H1 (cell line): ENCODE data around the gene IL19. TPM values are rescaled to one million over a fixed set of nuclear protein-coding genes. Genes with fewer than 3 reads are reported as not detected.

Source experiments
- polyA plus RNA-seq, 7 experiments: library from polyadenylated mRNA; depleted of rRNA in 3 of 7; stranded (reverse) in 5 of 7; unstranded in 2 of 7; fragments of >200 nt in 5 of 7; fragments of 200-250 nt in 2 of 7; gene quantifications; 1 replicate in 5 of 7; 2 replicates in 1 of 7; 4 replicates in 1 of 7; pipeline versions ENCODE4 v1.2.1 to v1.2.3, GENCODE V29; 2011 to 2013; ENCODE audit warnings: missing spikeins in 2 of 7, mixed read lengths in 2 of 7
- total RNA-seq: library from RNA; stranded (reverse); fragmentation: NEBNext Ultra II Directional; extraction: Animal tissue kit (Norgen Biotek cat#: 25700); gene quantifications from 2 replicates; pipeline ENCODE4 v1.2.1, GENCODE V29; 2021
- TF ChIP-seq, protein P1 (sequence below): fragments of 300-600 bp; sonication (generic); IDR thresholded peaks from 2 replicates; pipeline ENCODE4 v1.7.1; 2012; ENCODE audit warnings: low read length, moderate library complexity, mild to moderate bottlenecking, inconsistent platforms; ENCODE audit not compliant: insufficient replicate concordance

Gene IL19
- total and polyA plus RNA-seq, 2 of the 8 experiments (the other 6 are each of a cell fraction or from before 2014, with no cell fraction given): not detected

GRCh38 chr1:206887701-206888100, 117.1 kb downstream of the IL19 start (continued):
- TF ChIP-seq, protein P1, sequence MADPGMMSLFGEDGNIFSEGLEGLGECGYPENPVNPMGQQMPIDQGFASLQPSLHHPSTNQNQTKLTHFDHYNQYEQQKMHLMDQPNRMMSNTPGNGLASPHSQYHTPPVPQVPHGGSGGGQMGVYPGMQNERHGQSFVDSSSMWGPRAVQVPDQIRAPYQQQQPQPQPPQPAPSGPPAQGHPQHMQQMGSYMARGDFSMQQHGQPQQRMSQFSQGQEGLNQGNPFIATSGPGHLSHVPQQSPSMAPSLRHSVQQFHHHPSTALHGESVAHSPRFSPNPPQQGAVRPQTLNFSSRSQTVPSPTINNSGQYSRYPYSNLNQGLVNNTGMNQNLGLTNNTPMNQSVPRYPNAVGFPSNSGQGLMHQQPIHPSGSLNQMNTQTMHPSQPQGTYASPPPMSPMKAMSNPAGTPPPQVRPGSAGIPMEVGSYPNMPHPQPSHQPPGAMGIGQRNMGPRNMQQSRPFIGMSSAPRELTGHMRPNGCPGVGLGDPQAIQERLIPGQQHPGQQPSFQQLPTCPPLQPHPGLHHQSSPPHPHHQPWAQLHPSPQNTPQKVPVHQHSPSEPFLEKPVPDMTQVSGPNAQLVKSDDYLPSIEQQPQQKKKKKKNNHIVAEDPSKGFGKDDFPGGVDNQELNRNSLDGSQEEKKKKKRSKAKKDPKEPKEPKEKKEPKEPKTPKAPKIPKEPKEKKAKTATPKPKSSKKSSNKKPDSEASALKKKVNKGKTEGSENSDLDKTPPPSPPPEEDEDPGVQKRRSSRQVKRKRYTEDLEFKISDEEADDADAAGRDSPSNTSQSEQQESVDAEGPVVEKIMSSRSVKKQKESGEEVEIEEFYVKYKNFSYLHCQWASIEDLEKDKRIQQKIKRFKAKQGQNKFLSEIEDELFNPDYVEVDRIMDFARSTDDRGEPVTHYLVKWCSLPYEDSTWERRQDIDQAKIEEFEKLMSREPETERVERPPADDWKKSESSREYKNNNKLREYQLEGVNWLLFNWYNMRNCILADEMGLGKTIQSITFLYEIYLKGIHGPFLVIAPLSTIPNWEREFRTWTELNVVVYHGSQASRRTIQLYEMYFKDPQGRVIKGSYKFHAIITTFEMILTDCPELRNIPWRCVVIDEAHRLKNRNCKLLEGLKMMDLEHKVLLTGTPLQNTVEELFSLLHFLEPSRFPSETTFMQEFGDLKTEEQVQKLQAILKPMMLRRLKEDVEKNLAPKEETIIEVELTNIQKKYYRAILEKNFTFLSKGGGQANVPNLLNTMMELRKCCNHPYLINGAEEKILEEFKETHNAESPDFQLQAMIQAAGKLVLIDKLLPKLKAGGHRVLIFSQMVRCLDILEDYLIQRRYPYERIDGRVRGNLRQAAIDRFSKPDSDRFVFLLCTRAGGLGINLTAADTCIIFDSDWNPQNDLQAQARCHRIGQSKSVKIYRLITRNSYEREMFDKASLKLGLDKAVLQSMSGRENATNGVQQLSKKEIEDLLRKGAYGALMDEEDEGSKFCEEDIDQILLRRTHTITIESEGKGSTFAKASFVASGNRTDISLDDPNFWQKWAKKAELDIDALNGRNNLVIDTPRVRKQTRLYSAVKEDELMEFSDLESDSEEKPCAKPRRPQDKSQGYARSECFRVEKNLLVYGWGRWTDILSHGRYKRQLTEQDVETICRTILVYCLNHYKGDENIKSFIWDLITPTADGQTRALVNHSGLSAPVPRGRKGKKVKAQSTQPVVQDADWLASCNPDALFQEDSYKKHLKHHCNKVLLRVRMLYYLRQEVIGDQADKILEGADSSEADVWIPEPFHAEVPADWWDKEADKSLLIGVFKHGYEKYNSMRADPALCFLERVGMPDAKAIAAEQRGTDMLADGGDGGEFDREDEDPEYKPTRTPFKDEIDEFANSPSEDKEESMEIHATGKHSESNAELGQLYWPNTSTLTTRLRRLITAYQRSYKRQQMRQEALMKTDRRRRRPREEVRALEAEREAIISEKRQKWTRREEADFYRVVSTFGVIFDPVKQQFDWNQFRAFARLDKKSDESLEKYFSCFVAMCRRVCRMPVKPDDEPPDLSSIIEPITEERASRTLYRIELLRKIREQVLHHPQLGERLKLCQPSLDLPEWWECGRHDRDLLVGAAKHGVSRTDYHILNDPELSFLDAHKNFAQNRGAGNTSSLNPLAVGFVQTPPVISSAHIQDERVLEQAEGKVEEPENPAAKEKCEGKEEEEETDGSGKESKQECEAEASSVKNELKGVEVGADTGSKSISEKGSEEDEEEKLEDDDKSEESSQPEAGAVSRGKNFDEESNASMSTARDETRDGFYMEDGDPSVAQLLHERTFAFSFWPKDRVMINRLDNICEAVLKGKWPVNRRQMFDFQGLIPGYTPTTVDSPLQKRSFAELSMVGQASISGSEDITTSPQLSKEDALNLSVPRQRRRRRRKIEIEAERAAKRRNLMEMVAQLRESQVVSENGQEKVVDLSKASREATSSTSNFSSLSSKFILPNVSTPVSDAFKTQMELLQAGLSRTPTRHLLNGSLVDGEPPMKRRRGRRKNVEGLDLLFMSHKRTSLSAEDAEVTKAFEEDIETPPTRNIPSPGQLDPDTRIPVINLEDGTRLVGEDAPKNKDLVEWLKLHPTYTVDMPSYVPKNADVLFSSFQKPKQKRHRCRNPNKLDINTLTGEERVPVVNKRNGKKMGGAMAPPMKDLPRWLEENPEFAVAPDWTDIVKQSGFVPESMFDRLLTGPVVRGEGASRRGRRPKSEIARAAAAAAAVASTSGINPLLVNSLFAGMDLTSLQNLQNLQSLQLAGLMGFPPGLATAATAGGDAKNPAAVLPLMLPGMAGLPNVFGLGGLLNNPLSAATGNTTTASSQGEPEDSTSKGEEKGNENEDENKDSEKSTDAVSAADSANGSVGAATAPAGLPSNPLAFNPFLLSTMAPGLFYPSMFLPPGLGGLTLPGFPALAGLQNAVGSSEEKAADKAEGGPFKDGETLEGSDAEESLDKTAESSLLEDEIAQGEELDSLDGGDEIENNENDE: no peak
